RPMI8226 (cell line): ENCODE data around the gene CKS2.
"Not testable (repeated sequence)": the region's sequence is repeated elsewhere in the genome, so short reads cannot be mapped to it uniquely, and the experiment has no call there.

Experiments
- DNase-seq: peaks from one replicate; pipeline ENCODE4 v3.0.0-alpha.2; 2015

CKS2 gene

DNA sequence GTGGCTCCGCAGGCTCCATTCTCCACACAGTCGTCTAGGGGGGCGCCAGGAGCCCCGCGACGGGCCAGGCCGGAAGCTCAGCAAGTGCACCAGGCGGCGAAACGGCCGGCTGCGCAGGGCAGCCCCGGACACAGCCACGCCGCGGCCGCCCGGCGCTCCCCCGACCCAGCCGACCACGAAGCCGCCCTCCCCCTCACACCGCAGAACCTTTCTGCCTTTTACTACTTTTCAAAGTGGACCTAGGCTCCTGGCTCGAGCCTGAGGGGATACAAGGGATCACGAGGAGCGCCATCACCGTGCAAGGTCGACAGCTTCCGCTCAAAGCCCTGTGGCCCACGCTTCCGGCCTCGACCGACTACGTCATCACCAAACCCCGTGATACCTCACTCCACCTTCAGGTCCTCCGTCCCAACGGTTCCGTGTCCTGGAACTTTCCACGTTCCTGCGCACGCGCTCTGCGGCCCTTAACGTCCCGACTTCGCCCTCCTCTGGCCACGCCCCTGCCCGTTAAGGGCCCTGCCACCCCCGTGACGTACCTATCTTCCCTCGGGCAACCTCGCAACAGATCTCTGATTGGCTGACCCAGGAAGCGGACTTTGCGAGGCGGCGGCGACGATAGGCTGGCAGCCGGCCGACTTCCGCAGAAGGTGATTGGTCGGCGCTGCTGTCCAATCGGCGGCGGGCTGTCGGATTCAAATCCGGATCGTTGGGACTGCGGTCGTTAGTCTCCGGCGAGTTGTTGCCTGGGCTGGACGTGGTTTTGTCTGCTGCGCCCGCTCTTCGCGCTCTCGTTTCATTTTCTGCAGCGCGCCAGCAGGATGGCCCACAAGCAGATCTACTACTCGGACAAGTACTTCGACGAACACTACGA lies at the start of gene CKS2:
TSS of gene CKS2 (plus strand) at position 721 of the 871 bp plus-strand sequence. CDS start at position 819, 98 bp downstream.
- peak; percentile 99 for DNase-seq

DNA sequence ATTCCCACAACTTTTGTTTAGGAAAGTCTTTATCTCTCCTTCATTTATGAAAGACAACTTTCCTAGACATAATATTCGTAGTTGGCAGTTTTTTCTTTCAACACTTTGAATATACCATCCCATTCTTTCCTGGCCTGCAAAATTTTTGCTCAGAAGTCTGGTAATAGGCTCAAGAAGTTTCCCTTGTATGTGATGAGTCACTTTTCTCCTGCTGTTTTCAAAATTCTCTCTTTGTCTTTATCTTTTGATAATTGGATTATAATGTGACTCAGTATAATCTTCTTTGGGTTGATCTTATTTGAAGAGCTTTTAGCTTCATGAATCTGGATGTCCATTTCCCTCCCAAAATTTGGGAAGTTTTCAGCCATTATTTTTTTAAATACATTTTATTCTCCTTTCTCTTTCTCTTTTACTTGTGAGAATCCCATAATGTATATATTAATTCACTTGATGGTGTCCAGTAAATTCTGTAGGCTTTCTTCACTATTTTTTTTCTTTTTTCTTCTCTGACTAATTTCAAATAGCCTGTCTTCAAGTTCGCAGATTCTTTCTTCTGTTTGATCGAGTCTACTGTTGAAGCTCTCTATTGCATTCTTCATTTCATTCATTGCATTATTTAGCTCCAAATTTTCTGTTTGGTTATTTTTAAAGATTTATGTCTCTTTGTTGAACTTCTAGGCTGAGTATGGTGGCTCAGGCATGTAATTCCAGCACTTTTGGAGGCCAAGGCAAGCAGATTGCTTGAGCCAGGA lies 37.3 kb upstream of the CKS2 start:
- no peak for DNase-seq

DNA sequence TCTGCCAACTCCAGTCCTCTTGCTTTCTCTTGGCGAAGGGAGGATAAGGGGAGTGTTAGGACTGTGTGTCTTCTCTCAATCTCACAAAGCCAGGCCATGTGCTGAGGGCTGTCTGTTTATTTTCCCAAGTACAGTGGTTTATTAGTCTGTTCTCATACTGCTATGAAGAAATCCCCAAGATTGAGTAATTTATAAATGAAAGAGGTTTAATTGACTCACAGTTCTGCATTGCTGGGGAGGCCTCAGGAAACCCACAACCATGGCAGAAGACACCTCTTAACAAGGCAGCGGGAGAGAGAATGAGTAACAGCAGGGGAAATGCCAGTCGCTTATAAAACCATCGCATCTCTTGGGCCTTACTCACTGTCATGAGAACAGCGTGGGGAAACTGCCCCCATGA lies 36.2 kb upstream of the CKS2 start:
- DNase-seq, result no peak

DNA sequence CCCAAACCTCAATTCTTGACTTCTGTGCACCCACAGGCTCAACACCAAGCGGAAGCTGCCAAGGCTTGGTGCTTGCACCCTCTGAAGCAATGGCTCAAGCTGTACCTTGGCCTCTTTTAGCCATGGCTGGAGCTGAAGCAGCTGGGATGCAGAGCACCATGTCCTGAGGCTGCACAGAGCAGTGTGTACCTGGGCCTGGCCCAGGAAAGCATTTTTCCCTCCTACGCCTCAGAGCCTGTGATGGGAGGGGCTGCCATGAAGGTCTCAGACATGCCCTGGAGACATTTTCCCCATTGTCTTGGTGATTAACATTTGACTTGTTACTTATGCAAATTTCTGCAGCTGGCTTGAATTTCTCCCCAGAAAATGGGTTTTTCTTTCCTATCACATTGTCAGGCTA lies 35.0 kb upstream of the CKS2 start:
- DNase-seq, result not testable (repeated sequence)

DNA sequence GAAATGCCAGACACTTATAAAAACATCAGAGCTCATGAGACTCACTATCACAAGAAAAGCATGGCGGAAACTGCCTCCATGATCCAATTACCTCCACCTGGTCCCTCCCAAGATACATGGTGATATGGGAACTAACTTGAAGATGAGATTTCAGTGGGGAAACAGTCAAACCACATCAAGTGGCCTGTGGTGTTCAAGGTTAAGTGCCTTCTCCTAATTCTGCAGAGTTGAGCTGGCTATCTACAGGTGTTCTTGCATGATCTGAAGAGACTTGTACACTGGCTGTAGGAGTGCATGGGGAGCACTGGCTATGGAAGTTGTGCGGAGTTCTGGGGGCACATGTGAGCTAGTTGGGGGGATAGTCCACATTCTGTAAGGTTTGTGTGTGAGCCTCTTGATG lies 34.0 kb upstream of the CKS2 start:
- DNase-seq, result no peak

DNA sequence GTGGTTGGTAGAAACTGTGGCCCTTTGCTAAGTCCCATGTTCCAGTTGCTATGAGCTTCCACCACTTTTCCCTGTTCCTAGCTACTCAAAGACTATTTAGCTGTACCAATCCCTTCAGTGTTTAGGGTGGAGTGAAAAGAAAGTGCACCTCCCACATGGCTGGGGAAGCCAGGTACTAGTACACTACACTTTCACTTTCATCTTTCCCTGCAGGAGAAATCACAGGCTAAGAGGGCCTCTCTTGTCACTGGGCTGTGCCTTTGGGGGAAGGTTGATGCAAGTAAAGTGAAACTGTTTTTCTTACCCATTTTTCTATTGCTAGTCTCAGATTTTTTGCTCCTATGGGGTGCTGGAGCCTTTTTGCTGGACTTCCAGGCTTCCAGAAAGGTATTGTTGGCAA lies 33.5 kb upstream of the CKS2 start:
- peak; percentile 68 for DNase-seq

DNA sequence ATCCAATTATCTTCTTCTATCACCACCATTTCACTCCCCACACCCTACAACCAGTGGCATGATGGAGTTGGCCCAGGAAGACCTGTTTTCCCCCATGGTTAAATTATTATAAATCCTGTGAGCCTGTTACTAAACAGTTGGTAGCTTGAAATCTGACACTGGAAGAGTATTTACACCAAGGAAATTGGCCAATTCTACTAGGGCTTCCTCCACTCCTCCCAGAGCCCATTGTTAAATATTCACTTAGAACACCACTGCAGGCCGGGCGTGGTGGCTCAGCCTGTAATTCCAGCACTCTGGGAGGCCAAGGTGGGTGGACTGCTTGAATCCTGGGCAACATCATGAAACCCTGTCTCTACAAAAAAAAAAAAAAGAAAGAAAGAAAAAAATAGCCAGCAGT lies 32.4 kb upstream of the CKS2 start:
- no peak for DNase-seq

DNA sequence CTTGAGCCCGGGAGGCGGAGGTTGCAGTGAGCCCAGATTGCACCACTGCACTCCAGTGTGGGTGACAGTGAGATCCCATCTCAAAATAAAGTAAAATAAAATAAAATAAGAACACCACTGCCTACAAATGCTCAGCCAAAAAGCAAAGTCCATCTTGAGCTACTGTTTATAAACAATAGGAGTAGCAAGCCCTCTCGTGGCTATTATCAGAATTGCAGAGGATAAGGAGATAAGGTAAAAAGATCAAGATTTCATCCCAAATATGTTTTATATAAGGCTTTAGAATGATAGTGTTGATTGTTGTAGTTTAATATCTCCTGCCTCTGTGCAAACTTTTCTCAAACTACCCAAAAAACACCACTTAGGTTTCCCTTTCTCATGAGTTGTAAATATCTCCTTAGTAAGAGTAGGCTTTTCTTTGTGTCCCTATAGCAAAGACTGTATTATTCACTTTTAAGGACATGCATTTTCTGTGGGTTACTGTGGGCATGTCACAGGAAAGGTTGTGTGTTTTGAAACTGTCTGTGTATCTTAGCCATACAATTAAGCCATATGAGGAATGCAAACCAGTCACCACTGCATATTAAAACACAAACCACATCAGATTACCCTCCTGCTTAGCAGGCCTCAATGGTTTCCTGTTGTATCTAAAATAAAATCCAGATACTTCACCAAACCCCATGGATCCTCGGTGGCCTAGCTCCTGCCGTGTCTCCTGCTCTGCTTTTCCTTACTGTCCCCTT lies 31.8 kb upstream of the CKS2 start:
- peak; percentile 68 for DNase-seq

DNA sequence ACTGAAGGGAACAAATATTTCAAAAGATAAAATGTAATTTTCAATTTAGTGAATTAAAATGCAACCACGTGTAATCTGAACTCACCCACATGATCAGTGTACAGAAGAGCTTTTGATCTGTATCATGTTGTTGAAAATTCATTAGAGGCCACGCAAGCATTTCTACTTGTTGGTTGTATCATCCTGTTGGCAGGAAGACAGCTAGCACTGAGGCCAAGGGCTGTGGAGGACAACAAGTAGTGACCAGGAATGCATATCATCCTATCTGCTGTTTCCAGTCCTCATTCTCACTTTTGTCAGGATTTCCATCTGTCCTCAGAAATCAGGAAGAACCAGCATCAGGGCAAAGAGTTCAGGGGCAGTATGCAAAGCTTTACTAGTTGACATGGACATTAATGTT lies 29.9 kb upstream of the CKS2 start:
- DNase-seq, result no peak

DNA sequence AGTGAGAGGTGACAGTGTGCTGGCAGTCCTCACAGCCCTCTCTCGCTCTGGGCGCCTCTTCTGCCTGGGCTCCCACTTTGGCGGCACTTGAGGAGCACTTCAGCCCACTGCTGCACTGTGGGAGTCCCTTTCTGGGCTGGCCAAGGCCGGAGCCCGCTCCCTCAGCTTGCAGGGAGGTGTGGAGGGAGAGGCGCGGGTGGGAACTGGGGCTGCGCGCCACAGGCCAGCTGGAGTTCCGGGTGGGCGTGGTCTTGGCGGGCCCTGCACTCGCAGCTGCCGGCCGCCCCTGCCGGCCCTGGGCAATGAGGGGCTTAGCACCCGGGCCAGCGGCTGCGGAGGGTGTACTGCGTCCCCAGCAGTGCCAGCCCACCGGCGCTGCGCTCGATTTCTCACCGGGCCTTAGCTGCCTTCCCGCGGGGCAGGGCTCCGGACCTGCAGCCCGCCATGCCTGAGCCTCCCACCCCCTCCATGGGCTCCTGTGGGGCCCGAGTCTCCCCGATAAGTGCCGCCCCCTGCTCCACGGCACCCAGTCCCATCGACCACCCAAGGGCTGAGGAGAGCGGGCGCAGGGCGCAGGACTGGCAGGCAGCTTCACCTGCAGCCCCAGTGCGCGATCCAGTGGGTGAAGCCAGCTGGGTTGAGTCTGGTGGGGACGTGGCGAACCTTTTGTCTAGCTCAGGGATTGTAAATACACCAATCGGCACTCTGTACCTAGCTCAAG lies 28.6 kb upstream of the CKS2 start:
- DNase-seq, result not testable (repeated sequence)

DNA sequence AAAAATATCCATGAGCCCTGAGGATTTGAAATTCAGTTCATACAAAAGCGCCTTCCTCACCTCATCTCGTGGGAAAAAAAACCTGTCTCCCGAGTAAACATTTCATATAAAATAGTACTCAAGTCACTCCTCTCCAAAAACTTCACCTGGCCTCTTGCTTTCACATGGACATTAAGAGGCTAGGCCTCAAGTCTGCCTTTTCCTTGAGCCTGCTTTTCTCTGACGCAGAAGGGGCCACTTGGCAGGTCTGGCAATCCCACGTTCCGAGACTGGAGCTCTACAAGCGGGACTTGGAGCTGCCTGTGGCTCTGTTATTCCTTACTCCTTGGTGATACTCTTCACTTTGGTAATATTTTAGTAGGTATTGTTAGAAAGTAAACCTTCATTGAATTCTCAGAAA lies 26.9 kb upstream of the CKS2 start:
- no peak for DNase-seq

DNA sequence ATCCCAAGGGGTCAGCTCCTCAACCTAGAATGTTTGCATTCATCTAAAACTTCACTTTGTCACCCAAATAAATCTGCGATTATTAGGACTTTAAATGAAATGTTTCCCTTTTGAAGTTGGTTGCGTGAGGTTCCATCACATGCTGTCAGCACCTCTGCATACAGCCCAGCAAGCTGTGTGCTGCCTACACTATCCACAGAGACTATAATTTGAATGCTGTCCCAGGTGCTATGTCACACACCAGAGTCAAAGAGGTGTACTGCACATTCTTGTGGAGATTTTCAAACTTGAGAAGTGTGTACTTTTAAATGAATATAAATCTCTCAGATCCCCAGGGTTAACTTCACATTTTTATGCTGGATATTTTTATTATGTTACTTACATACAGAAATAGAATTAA lies 19.3 kb upstream of the CKS2 start:
- no peak for DNase-seq

DNA sequence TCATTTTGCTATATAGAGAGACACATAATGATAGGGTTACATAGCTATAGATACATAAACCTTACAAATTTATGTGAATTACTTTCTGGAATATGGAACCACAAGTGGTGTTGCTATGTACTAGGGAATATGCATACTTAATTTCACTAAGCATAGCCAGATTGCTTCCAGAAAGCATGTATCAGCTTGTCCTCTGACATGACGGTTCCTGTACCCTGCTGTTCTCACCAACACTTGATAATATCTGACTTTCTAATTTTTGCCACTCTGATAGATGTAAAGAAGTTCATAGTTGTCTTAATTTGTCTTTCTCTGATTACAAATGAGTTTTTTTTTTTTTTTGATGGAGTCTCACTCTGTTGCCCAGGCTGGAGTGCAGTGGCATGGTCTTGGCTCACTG lies 18.0 kb upstream of the CKS2 start:
- DNase-seq, result no peak

DNA sequence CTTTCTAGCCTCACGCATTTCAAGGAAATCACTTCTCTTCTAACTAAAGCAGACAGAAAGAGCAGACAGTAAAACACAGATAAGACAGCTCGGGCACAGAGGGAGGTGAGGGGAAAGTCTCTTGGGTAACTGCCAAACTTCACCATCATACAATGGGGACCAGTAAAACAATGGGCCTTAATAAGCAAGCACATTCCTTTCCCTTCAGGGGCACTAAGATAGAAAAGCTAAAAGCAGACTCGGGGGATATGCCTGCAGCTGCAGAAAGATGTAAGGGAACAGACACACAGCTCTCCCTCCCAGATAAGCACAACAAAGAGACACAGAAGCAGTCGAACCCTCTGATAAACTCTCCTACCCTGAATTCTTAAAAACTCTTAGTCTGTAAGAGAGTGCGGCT lies 15.6 kb upstream of the CKS2 start:
- no peak for DNase-seq

DNA sequence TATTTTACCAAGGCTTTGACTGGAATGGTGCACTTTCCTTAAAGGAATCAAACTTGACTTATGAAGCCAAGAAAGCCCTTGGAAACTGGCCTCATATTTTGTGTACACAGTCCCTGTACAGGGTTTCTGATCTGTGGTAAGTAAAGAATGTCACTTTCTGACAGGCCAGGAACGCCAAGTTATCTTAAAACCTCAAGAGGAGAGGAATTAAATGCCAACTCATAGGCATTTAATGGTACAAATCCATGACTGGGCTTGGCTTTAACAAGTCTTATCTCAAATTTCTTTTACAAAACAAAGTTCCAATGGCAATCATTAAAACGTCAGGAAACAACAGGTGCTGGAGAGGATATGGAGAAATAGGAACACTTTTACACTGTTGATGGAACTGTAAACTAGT lies 9.0 kb upstream of the CKS2 start:
- not testable (repeated sequence) for DNase-seq

DNA sequence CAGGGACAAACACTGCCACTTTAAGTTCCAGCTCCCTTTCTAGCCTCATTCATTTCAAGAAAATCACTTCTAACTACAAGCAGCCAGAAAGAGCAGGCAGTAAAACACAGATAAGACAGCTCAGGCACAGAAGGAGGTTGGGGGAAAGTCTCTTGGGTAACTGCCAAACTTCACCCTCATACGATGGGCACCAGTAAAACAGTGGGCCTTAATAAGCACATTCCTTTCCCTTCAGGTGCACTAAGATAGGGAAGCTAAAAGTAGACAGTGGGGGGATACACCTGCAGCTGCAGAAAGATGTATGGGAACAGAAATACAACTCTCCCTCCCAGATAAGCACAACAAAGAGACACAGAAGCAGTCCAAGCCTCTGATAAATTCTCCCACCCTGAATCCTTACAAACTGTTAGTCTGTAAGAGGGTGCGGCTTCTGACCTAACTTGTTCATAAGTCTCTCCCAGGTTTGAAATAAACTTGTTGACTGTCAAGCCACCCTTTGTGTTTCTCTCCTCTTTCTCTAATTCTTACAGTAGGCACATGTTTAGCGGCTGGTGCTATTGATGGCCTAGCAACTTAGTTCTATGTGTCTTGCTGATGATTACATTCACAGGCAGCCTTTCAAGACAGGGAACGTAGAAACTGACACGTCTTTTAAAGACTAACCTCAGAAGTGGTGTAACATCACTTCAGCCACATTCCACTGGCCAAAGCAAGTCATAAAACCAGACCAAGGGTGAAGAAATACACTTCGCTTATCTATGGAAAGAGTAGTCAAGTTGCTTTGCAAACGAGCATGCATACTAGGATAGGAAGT lies 6.8 kb upstream of the CKS2 start:
- DNase-seq, result peak; percentile 56

DNA sequence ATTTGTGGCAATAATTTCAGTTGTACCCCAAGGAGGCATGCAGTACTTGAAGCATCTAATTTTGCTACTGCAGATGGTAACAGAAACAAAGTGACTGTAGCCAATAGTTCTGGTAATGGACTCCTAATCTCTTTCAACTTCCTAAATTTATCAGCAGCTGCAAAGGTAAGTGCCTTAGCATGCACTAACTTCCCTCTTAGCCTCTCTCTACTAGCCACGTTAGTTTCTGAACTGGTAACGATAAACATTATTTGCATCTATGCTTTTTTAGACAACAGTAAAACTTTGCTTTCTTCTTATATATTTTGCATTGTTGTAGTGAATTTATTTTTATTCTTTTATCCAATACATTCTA lies 6.2 kb upstream of the CKS2 start:
- peak; percentile 58 for DNase-seq

DNA sequence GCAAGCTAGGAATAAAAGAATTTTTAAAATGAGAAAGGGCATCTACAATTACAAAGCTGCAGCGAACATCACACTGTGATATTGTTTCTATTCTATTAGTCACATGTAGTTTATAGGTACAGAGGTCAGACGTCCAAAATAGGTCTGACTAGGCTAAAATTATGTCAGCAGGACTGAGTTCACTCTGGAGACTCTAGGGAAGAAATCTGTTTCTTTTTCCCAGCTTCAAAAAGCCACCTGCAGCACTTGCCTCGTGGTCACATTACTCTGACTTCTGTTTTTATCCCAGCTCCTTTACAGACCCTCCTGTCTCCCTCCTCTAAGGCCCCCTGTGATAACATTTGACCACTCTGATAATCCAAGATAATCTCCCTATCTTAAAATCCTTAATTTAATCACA lies 5.1 kb upstream of the CKS2 start:
- peak; percentile 71 for DNase-seq

DNA sequence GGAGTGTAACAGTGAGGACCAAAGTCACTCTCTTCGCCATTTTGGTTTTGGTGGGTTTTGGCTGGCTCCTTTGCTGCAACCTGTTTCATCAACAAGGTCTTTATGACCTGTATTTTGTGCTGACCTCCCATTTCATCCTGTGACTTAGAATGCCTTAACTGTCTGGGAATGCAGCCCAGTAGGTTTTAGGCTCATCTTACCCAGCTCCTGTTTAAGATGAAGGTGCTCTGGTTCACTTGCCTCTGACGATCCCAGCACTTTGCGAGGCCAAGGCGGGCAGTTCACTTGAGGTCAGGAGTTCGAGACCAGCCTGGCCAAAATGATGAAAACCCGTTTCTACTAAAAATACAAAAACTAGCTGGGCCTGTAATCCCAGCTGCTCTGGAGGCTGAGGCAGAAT lies 1.8 kb upstream of the CKS2 start:
- DNase-seq, result no peak

DNA sequence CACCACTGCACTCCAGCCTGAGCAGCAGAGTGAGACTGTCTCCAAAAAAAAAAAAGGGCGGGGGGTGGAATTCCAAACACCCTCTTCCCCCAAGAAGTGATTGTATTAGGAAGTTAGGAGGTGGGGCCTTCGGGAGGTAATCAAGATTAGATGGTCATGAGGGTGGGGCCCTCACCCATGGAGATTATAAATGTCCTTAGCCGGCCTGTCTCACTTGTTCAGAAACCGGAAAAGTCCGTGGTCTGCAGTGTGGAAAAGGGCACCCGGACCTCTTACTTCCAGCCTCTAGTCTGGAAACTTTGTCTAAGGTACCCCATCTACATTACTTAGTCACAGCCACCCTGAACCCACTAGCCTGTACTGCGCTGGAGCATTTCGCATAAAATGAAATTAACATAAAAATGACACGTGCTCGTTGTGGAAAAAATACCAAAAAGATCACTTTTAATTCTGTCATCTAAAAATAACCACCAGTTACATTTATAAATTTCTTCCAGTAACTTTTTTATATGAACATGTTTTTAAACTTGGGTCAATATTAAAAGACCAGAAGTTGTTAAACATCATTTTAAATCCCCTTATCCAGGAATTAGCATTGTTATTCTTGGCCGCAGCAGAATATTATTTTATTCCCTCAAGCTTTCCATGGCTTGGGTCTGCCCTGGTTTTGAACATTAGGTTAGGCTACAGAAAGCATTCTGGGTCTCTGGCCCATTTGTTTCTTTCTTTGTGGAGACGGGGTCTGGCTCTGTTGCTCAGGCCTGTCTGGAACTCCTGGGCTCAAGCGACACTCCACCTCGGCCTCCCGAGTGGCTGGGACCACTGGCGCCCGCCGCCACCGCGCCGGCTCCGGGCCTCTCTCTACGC lies 1.2 kb upstream of the CKS2 start:
- DNase-seq, result no peak
